ENCODE data around the gene TXLNB. TPM values are rescaled to one million over a fixed set of nuclear protein-coding genes. Genes with fewer than 3 reads are reported as not detected.

TXLNB gene
- polyA plus RNA-seq, 1 experiment, result 1.3 TPM

- TF ChIP-seq CTCF (IDR thresholded peaks at IDR 0.05; ENCODE audit: low read depth, low read length), result no peak
- no peaks in the 10 kb centered on the region for H3K9me3 ChIP-seq (ENCODE audit: control insufficient read depth, insufficient read depth, low read length)
- POLR2A ChIA-PET, result no interaction called here
- no peaks in the 10 kb centered on the region for H3K27me3 ChIP-seq (ENCODE audit: control insufficient read depth, insufficient read depth, low read length)
- CTCF ChIA-PET, result no interaction called here
- H3K27ac ChIP-seq (ENCODE audit: low read depth, low read length), result no peak overlapping the region
- no peak for DNase-seq (ENCODE audit: low read depth, low spot score)
- no peak overlapping the region for H3K4me3 ChIP-seq (ENCODE audit: low read depth, low read length)
Observed at GRCh38 chr6:139275279-139276055, 16.3 kb downstream of the TXLNB start.

GRCh38 chr6:139271056-139271455, 20.7 kb downstream of the TXLNB start:
- no peak overlapping the region for H3K4me3 ChIP-seq (ENCODE audit: low read depth, low read length)
- H3K27me3 ChIP-seq (ENCODE audit: control insufficient read depth, insufficient read depth, low read length), result no peaks in the 10 kb centered on the region
- no peaks in the 10 kb centered on the region for H3K9me3 ChIP-seq (ENCODE audit: control insufficient read depth, insufficient read depth, low read length)
- H3K27ac ChIP-seq (ENCODE audit: low read depth, low read length), result no peak overlapping the region
- ChIA-PET POLR2A (interaction anchor here (0.6 kb wide), 1 partner anchor 32 kb away, joined by 3 read pairs; no protein-coding TSS in a partner anchor), CTCF (no interaction called here)
- no peak for TF ChIP-seq CTCF (IDR thresholded peaks at IDR 0.05; ENCODE audit: low read depth, low read length)
- peak; percentile 18 for DNase-seq (ENCODE audit: low read depth, low spot score)

GRCh38 chr6:139270249-139270648, 21.5 kb downstream of the TXLNB start:
- CTCF ChIA-PET, result interaction anchor here (0.6 kb wide), 1 partner anchor 21 kb away, joined by 7 read pairs; no protein-coding TSS in a partner anchor
- DNase-seq (ENCODE audit: low read depth, low spot score), result no peak
- POLR2A ChIA-PET, result no interaction called here
- Histone ChIP-seq H3K9me3 (ENCODE audit: control insufficient read depth, insufficient read depth, low read length) (no peaks in the 10 kb centered on the region), H3K27ac (ENCODE audit: low read depth, low read length) (no peak overlapping the region), H3K4me3 (ENCODE audit: low read depth, low read length) (no peak overlapping the region), H3K27me3 (ENCODE audit: control insufficient read depth, insufficient read depth, low read length) (no peaks in the 10 kb centered on the region)
- TF ChIP-seq CTCF (IDR thresholded peaks at IDR 0.05; ENCODE audit: low read depth, low read length), result no peak

GRCh38 chr6:139265512-139266190, 26.1 kb downstream of the TXLNB start:
- Histone ChIP-seq H3K27ac (ENCODE audit: low read depth, low read length) (no peak overlapping the region), H3K9me3 (ENCODE audit: control insufficient read depth, insufficient read depth, low read length) (no peaks in the 10 kb centered on the region), H3K4me3 (ENCODE audit: low read depth, low read length) (no peak overlapping the region), H3K27me3 (ENCODE audit: control insufficient read depth, insufficient read depth, low read length) (no peaks in the 10 kb centered on the region)
- no peak for TF ChIP-seq CTCF (IDR thresholded peaks at IDR 0.05; ENCODE audit: low read depth, low read length)
- ChIA-PET CTCF (interaction anchor here (1.0 to 1.4 kb wide), 2 partner anchors 9 to 15 kb away, joined by 3 to 4 read pairs; no protein-coding TSS in a partner anchor), POLR2A (no interaction called here)
- DNase-seq (ENCODE audit: low read depth, low spot score), result no peak

Data from AG04450 (cell line).